Hematopoietic multipotent progenitor cell treated with erythropoietin and hydrocortisone succinate and interleukin-3 and kit ligand, for 17 days (in vitro differentiated cells): ENCODE measurements around the gene C1orf21.

Experiments
- DNase-seq: peaks from one replicate; pipeline ENCODE4 v3.0.0-alpha.2; 2015; ENCODE audit warnings: low spot score

C1orf21 gene

GRCh38 chr1:184387069-184387475, 243 bp downstream of the C1orf21 start:
- no peak for DNase-seq

GRCh38 chr1:184387476-184388318, 868 bp downstream of the C1orf21 start:
- no peak for DNase-seq

GRCh38 chr1:184388319-184388889, 1.6 kb downstream of the C1orf21 start:
- no peak for DNase-seq

GRCh38 chr1:184388971-184389370, 2.1 kb downstream of the C1orf21 start:
- DNase-seq: no peak

GRCh38 chr1:184389446-184389845, 2.6 kb downstream of the C1orf21 start:
- DNase-seq: no peak

- DNase-seq: no peak
These were observed 4.1 kb downstream of the C1orf21 start for GRCh38 chr1:184390889-184391288.

- no peak for DNase-seq
These were observed 5.2 kb downstream of the C1orf21 start for GRCh38 chr1:184392067-184392466.

- DNase-seq: no peak
These were observed 6.1 kb downstream of the C1orf21 start for GRCh38 chr1:184392779-184393522.

- no peak for DNase-seq
These were observed 7.1 kb downstream of the C1orf21 start for GRCh38 chr1:184393962-184394361.

- DNase-seq: no peak
These were observed 8.5 kb downstream of the C1orf21 start for GRCh38 chr1:184395370-184395769.

- DNase-seq: no peak
These were observed 9.2 kb downstream of the C1orf21 start for GRCh38 chr1:184395937-184396480.

GRCh38 chr1:184399192-184399847, 12.5 kb downstream of the C1orf21 start:
- no peak for DNase-seq

- DNase-seq: no peak
These were observed 17.3 kb downstream of the C1orf21 start for GRCh38 chr1:184403961-184404726.

GRCh38 chr1:184404727-184405027, 17.8 kb downstream of the C1orf21 start:
- DNase-seq: no peak

GRCh38 chr1:184405094-184405800, 18.4 kb downstream of the C1orf21 start:
- no peak for DNase-seq

- DNase-seq: no peak
These were observed 18.9 kb downstream of the C1orf21 start for GRCh38 chr1:184405801-184406142.

GRCh38 chr1:184406479-184406878, 19.6 kb downstream of the C1orf21 start:
- no peak for DNase-seq

- no peak for DNase-seq
These were observed 21.1 kb downstream of the C1orf21 start for GRCh38 chr1:184407816-184408510.

GRCh38 chr1:184408580-184408979, 21.8 kb downstream of the C1orf21 start:
- no peak for DNase-seq

GRCh38 chr1:184409011-184409410, 22.2 kb downstream of the C1orf21 start:
- no peak for DNase-seq
